Activated naive CD4-positive, alpha-beta T cell treated with anti-CD3 and anti-CD28 coated beads for 36 hours (primary cell): ENCODE data around the gene CCDC51. TPM values are rescaled to one million over a fixed set of nuclear protein-coding genes. Genes with fewer than 3 reads are reported as not detected.
"Not testable (repeated sequence)": the region's sequence is repeated elsewhere in the genome, so short reads cannot be mapped to it uniquely, and the experiment has no call there.

ENCODE experiments used
- CTCF ChIA-PET: fragments of 350-600 bp; sonication (Branson Sonifier 250); formaldehyde crosslinking; loops from one replicate; lab custom pipeline; 2021; ENCODE audit warnings: antibody characterized with exemption; lab: Charles Lee
- DNase-seq: peaks from one replicate; pipeline ENCODE4 v3.0.0-alpha.2; 2020
- H3K27ac Mint-ChIP-seq: one replicate; pipeline ENCODE4 v1.8.0; 2021; ENCODE audit warnings: mild to moderate bottlenecking, mixed read lengths
- H3K27me3 Mint-ChIP-seq: one replicate; pipeline ENCODE4 v1.8.0; 2021; ENCODE audit warnings: low read depth, mixed read lengths
- H3K36me3 Mint-ChIP-seq: one replicate; pipeline ENCODE4 v1.8.0; 2021; ENCODE audit warnings: low read depth, mixed read lengths
- H3K4me1 Mint-ChIP-seq: one replicate; pipeline ENCODE4 v1.8.0; 2021; ENCODE audit warnings: low read depth, mixed read lengths
- H3K4me3 Mint-ChIP-seq: one replicate; pipeline ENCODE4 v1.8.0; 2021; ENCODE audit warnings: mild to moderate bottlenecking, moderate library complexity, mixed read lengths
- H3K9me3 Mint-ChIP-seq: one replicate; pipeline ENCODE4 v1.8.0; 2021; ENCODE audit warnings: mixed read lengths
- intact Hi-C: fragments of 100-400 bp; cut with micrococcal nuclease; formaldehyde crosslinking; loops from one replicate; pipeline ENCODE4 v1.15.1; 2023
- total RNA-seq, 2 experiments: library from RNA; stranded (reverse); gene quantifications; one replicate each; pipeline ENCODE4 v1.2.3, GENCODE V29; 2021

CCDC51 gene
- total RNA-seq, 2 experiments from 2014 or later = 16.4 to 17.4 TPM

- CTCF ChIA-PET = interaction anchor here (0.6 to 11.9 kb wide), 40 partner anchors 10 to 524 kb away, joined by 3 to 162 read pairs (median 5); partner anchors contain the start of genes ATRIP, CCDC51, FBXW12 and NCKIPSD
- H3K27me3 Mint-ChIP-seq, H3K4me3 Mint-ChIP-seq, H3K4me1 Mint-ChIP-seq, DNase-seq, H3K27ac Mint-ChIP-seq, H3K36me3 Mint-ChIP-seq, H3K9me3 Mint-ChIP-seq: not testable (repeated sequence)
- intact Hi-C loops = loop anchor here (1.0 to 2.0 kb wide), 6 partner anchors 35 to 285 kb away; partner anchors contain the start of gene UQCRC1
Measured at GRCh38 chr3:48401434-48401901, 38.5 kb downstream of the CCDC51 start.

- no peak overlapping the region for H3K4me3 Mint-ChIP-seq
- H3K4me1 Mint-ChIP-seq = no peaks in the 10 kb centered on the region
- no peaks in the 10 kb centered on the region for H3K36me3 Mint-ChIP-seq
- CTCF ChIA-PET = interaction anchor here (0.5 to 11.9 kb wide), 50 partner anchors 9 to 339 kb away, joined by 3 to 162 read pairs (median 5); partner anchors contain the start of genes ATRIP, CCDC51, FBXW12 and NCKIPSD
- H3K27me3 Mint-ChIP-seq = peaks cover under 1% of the 10 kb centered on the region
- H3K9me3 Mint-ChIP-seq = no peaks in the 10 kb centered on the region
- intact Hi-C loops = loop anchor here (1.0 to 2.0 kb wide), 6 partner anchors 35 to 286 kb away; partner anchors contain the start of gene UQCRC1
- no peak overlapping the region for H3K27ac Mint-ChIP-seq
- DNase-seq = peak; percentile 77
Measured at GRCh38 chr3:48400824-48401433, 39.0 kb downstream of the CCDC51 start.

GRCh38 chr3:48399387-48400172, 40.3 kb downstream of the CCDC51 start:
- Mint-ChIP-seq H3K27ac (no peak overlapping the region), H3K36me3 (no peaks in the 10 kb centered on the region), H3K27me3 (peaks cover 4% of the 10 kb centered on the region), H3K4me3 (no peak overlapping the region), H3K9me3 (no peaks in the 10 kb centered on the region), H3K4me1 (peaks cover 2% of the 10 kb centered on the region)
- intact Hi-C loops = loop anchor here (2.0 kb wide), 2 partner anchors 127 to 287 kb away; no protein-coding TSS in a partner anchor
- CTCF ChIA-PET = interaction anchor here (0.6 to 11.9 kb wide), 15 partner anchors 10 to 222 kb away, joined by 3 to 162 read pairs (median 9); partner anchors contain the start of genes NME6, PFKFB4 and TMEM89
- no peak for DNase-seq

- no peak overlapping the region for H3K4me3 Mint-ChIP-seq
- H3K36me3 Mint-ChIP-seq = no peaks in the 10 kb centered on the region
- no peak for DNase-seq
- intact Hi-C loops = no loop called here
- CTCF ChIA-PET = interaction anchor here (0.9 to 11.9 kb wide), 5 partner anchors 38 to 158 kb away, joined by 3 to 162 read pairs (median 64); partner anchors contain the start of genes NME6 and PFKFB4
- peaks cover 4% of the 10 kb centered on the region for H3K27me3 Mint-ChIP-seq
- H3K9me3 Mint-ChIP-seq = no peaks in the 10 kb centered on the region
- peaks cover 5% of the 10 kb centered on the region for H3K4me1 Mint-ChIP-seq
- H3K27ac Mint-ChIP-seq = no peak overlapping the region
Measured at GRCh38 chr3:48398701-48399386, 41.1 kb downstream of the CCDC51 start.

GRCh38 chr3:48397767-48398681, 41.9 kb downstream of the CCDC51 start:
- H3K36me3 Mint-ChIP-seq = no peaks in the 10 kb centered on the region

GRCh38 chr3:48395714-48396113, 44.2 kb downstream of the CCDC51 start:
- Mint-ChIP-seq H3K4me3 (no peak overlapping the region), H3K27me3 (peaks cover 4% of the 10 kb centered on the region), H3K9me3 (no peaks in the 10 kb centered on the region), H3K36me3 (no peaks in the 10 kb centered on the region), H3K4me1 (peaks cover 5% of the 10 kb centered on the region), H3K27ac (no peak overlapping the region)
- intact Hi-C loops = no loop called here
- no peak for DNase-seq
- CTCF ChIA-PET = interaction anchor here (0.6 to 3.3 kb wide), 2 partner anchors 40 to 387 kb away, joined by 6 to 13 read pairs; no protein-coding TSS in a partner anchor

More at GRCh38 chr3:48397767-48398681, 41.9 kb downstream of the CCDC51 start:
- Mint-ChIP-seq H3K9me3 (no peaks in the 10 kb centered on the region), H3K27me3 (peaks cover 4% of the 10 kb centered on the region), H3K4me1 (peaks cover 5% of the 10 kb centered on the region), H3K27ac (no peak overlapping the region), H3K4me3 (no peak overlapping the region)
- intact Hi-C loops = no loop called here
- no peak for DNase-seq
- CTCF ChIA-PET = interaction anchor here (0.9 to 11.9 kb wide), 2 partner anchors 39 to 126 kb away, joined by 3 to 162 read pairs; no protein-coding TSS in a partner anchor

GRCh38 chr3:48394391-48394790, 45.5 kb downstream of the CCDC51 start:
- Mint-ChIP-seq H3K4me1 (peaks cover 5% of the 10 kb centered on the region), H3K36me3 (no peaks in the 10 kb centered on the region), H3K4me3 (no peak overlapping the region), H3K27ac (no peak overlapping the region), H3K27me3 (peaks cover 6% of the 10 kb centered on the region), H3K9me3 (no peaks in the 10 kb centered on the region)
- CTCF ChIA-PET = interaction anchor here (3.3 kb wide), 1 partner anchor 42 kb away, joined by 13 read pairs; no protein-coding TSS in a partner anchor
- DNase-seq = no peak
- intact Hi-C loops = no loop called here

GRCh38 chr3:48388966-48389365, 51.0 kb downstream of the CCDC51 start:
- CTCF ChIA-PET = interaction anchor here (0.6 to 2.8 kb wide), 3 partner anchors 11 to 249 kb away, joined by 3 to 11 read pairs (median 9); no protein-coding TSS in a partner anchor
- no peaks in the 10 kb centered on the region for H3K36me3 Mint-ChIP-seq
- no peak overlapping the region for H3K27ac Mint-ChIP-seq
- H3K4me3 Mint-ChIP-seq = no peak overlapping the region
- no peaks in the 10 kb centered on the region for H3K4me1 Mint-ChIP-seq
- no peak for DNase-seq
- peaks cover 2% of the 10 kb centered on the region for H3K27me3 Mint-ChIP-seq
- intact Hi-C loops = no loop called here
- no peaks in the 10 kb centered on the region for H3K9me3 Mint-ChIP-seq

- DNase-seq = no peak
- Mint-ChIP-seq H3K36me3 (no peaks in the 10 kb centered on the region), H3K27ac (no peak overlapping the region), H3K4me3 (no peak overlapping the region), H3K27me3 (peaks cover 2% of the 10 kb centered on the region), H3K9me3 (no peaks in the 10 kb centered on the region), H3K4me1 (no peaks in the 10 kb centered on the region)
- intact Hi-C loops = no loop called here
- CTCF ChIA-PET = interaction anchor here (0.6 to 2.8 kb wide), 4 partner anchors 13 to 1002 kb away, joined by 3 to 11 read pairs (median 5); no protein-coding TSS in a partner anchor
Measured at GRCh38 chr3:48387634-48388033, 52.3 kb downstream of the CCDC51 start.
